Mucosa of rectum (tissue), 2 donors: Measurements from ENCODE around the gene MED13L.

Experiments used
- H3K27ac ChIP-seq, 2 donors: one replicate each; pipeline ENCODE4 v1.7.0; 2013; ENCODE audit warnings: inconsistent platforms in 2 of 2, low read depth in 2 of 2, low read length in 2 of 2
- H3K27me3 ChIP-seq, 2 donors: one replicate each; pipeline ENCODE4 v1.7.0; 2013; ENCODE audit warnings: low read length in 2 of 2; ENCODE audit not compliant: control insufficient read depth in 2 of 2, insufficient read depth in 2 of 2
- H3K36me3 ChIP-seq, 2 donors: one replicate each; pipeline ENCODE4 v1.7.0; 2013; ENCODE audit warnings: low read length in 2 of 2; ENCODE audit not compliant: control insufficient read depth in 2 of 2, insufficient read depth in 2 of 2
- H3K4me1 ChIP-seq, 2 donors: one replicate each; pipeline ENCODE4 v1.7.0; 2013; ENCODE audit warnings: low read length in 2 of 2, mild to moderate bottlenecking in 1 of 2; ENCODE audit not compliant: control insufficient read depth in 2 of 2, insufficient read depth in 2 of 2
- H3K4me3 ChIP-seq, 2 donors: one replicate each; pipeline ENCODE4 v1.7.0; 2013; ENCODE audit warnings: low read length in 2 of 2
- H3K9ac ChIP-seq, 2 donors: one replicate each; pipeline ENCODE4 v1.7.0; 2013; ENCODE audit warnings: low read length in 2 of 2, low read depth in 1 of 2, mild to moderate bottlenecking in 1 of 2
- H3K9me3 ChIP-seq, 2 donors: one replicate each; pipeline ENCODE4 v1.7.0; 2013; ENCODE audit warnings: low read length in 2 of 2; ENCODE audit not compliant: control insufficient read depth in 2 of 2
- donor health status: healthy.
- donor health status: Normal muscosa, but diverticular disease.

MED13L gene

DNA sequence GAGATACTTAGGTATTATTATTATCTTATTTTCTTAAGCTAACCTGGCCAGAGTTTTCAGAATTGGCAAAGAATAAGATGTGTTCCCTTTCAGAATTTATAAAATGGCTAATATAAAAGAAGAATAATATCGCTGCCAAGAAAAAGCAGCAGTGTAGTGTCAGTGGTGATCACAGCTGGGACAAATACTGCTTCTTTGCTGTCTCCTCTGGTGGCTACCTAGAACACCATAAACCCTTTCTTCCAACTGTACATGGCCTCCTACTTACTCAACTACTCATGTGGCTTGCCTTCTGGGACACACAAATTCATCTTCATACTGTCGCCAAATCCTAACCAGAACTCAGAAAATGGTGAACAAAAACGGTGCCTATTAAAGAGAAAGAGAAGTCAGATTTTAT, 72.7 kb downstream of the MED13L start:
- Histone ChIP-seq H3K4me3 (no peak overlapping the region), H3K4me1 (peaks cover 0 to 2% of the 10 kb centered on the region in 2 donors), H3K9ac (no peak overlapping the region), H3K27ac (no peak overlapping the region), H3K9me3 (no peaks in the 10 kb centered on the region), H3K36me3 (peaks cover 0 to 2% of the 10 kb centered on the region in 2 donors), H3K27me3 (no peaks in the 10 kb centered on the region)

DNA sequence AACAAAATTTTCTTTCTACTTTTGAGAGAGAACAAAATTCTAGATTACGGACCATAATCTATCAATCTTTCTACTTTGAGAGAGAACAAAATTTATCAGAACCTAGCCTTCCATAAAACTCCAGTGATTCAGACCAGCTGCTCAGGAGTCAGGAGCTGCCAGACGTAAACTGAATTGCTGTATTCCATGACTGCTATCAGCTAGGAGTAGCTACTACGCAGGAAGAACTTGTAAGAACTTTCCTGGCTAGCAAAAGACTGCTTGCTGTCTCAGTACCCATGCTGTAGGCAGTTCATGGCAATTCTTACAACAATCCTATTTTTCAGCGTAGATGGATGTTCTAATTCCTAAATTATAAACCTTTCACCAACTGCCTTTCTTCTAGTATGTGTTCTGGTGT, 73.3 kb downstream of the MED13L start:
- H3K4me3 ChIP-seq, result no peak overlapping the region
- H3K9me3 ChIP-seq, result no peaks in the 10 kb centered on the region
- no peak overlapping the region for H3K9ac ChIP-seq
- H3K36me3 ChIP-seq, result peaks cover 0 to 2% of the 10 kb centered on the region in 2 donors
- H3K4me1 ChIP-seq, result peaks cover 0 to 2% of the 10 kb centered on the region in 2 donors
- H3K27me3 ChIP-seq, result no peaks in the 10 kb centered on the region
- no peak overlapping the region for H3K27ac ChIP-seq

GRCh38 chr12:116202940-116203339, 74.6 kb downstream of the MED13L start:
- H3K27me3 ChIP-seq, result no peaks in the 10 kb centered on the region
- peaks cover 0 to 2% of the 10 kb centered on the region in 2 donors for H3K36me3 ChIP-seq
- H3K4me1 ChIP-seq, result peaks cover 0 to 2% of the 10 kb centered on the region in 2 donors
- no peaks in the 10 kb centered on the region for H3K9me3 ChIP-seq
- H3K4me3 ChIP-seq, result no peak overlapping the region
- H3K9ac ChIP-seq, result no peak overlapping the region
- H3K27ac ChIP-seq, result no peak overlapping the region

- H3K9me3 ChIP-seq, result no peaks in the 10 kb centered on the region
- H3K27me3 ChIP-seq, result no peaks in the 10 kb centered on the region
- H3K27ac ChIP-seq, result no peak overlapping the region
- no peak overlapping the region for H3K4me3 ChIP-seq
- H3K4me1 ChIP-seq, result peaks cover 0 to 2% of the 10 kb centered on the region in 2 donors
- H3K36me3 ChIP-seq, result peaks cover 0 to 2% of the 10 kb centered on the region in 2 donors
- H3K9ac ChIP-seq, result no peak overlapping the region
Observed at GRCh38 chr12:116202433-116202832, 75.1 kb downstream of the MED13L start.

DNA sequence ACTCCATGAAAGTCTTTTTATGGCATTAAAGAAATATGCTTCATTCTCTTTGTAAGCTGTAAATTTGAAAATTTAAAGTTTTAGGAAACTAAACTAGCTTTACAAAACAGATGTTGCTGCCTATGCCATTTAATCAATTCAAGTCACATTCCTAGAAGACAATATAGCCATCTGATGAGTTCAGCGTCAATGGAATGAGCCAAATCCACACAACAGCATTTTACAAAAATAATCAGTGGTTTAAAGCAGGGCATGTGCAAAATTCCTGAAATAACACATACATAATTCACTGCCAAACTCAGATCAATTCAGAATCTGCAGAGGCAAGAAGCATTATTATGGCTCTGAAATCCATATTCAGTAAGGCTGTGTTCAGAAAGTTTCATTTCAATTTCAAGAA, 75.6 kb downstream of the MED13L start:
- Histone ChIP-seq H3K36me3 (peaks cover 0 to 2% of the 10 kb centered on the region in 2 donors), H3K4me1 (peaks cover under 1 to 6% of the 10 kb centered on the region in 2 donors), H3K27me3 (no peaks in the 10 kb centered on the region), H3K27ac (no peak overlapping the region), H3K9me3 (no peaks in the 10 kb centered on the region), H3K9ac (no peak overlapping the region), H3K4me3 (no peak overlapping the region)

GRCh38 chr12:116201359-116201758, 76.1 kb downstream of the MED13L start:
- Histone ChIP-seq H3K9ac (no peak overlapping the region), H3K4me3 (no peak overlapping the region), H3K27ac (no peak overlapping the region), H3K36me3 (peaks cover 0 to 2% of the 10 kb centered on the region in 2 donors), H3K9me3 (no peaks in the 10 kb centered on the region), H3K4me1 (peaks cover 5 to 9% of the 10 kb centered on the region in 2 donors), H3K27me3 (no peaks in the 10 kb centered on the region)

GRCh38 chr12:116200812-116201211, 76.7 kb downstream of the MED13L start:
- peaks cover 0 to 2% of the 10 kb centered on the region in 2 donors for H3K36me3 ChIP-seq
- no peaks in the 10 kb centered on the region for H3K9me3 ChIP-seq
- no peak overlapping the region for H3K4me3 ChIP-seq
- H3K27ac ChIP-seq, result no peak overlapping the region
- H3K4me1 ChIP-seq, result peaks cover 7 to 12% of the 10 kb centered on the region in 2 donors
- H3K9ac ChIP-seq, result no peak overlapping the region
- no peaks in the 10 kb centered on the region for H3K27me3 ChIP-seq

- H3K9ac ChIP-seq, result no peak overlapping the region
- no peak overlapping the region for H3K4me3 ChIP-seq
- peaks cover 7 to 12% of the 10 kb centered on the region in 2 donors for H3K4me1 ChIP-seq
- no peaks in the 10 kb centered on the region for H3K9me3 ChIP-seq
- no peaks in the 10 kb centered on the region for H3K27me3 ChIP-seq
- H3K36me3 ChIP-seq, result no peaks in the 10 kb centered on the region
- H3K27ac ChIP-seq, result no peak overlapping the region
Observed at GRCh38 chr12:116199160-116199706, 78.3 kb downstream of the MED13L start.

DNA sequence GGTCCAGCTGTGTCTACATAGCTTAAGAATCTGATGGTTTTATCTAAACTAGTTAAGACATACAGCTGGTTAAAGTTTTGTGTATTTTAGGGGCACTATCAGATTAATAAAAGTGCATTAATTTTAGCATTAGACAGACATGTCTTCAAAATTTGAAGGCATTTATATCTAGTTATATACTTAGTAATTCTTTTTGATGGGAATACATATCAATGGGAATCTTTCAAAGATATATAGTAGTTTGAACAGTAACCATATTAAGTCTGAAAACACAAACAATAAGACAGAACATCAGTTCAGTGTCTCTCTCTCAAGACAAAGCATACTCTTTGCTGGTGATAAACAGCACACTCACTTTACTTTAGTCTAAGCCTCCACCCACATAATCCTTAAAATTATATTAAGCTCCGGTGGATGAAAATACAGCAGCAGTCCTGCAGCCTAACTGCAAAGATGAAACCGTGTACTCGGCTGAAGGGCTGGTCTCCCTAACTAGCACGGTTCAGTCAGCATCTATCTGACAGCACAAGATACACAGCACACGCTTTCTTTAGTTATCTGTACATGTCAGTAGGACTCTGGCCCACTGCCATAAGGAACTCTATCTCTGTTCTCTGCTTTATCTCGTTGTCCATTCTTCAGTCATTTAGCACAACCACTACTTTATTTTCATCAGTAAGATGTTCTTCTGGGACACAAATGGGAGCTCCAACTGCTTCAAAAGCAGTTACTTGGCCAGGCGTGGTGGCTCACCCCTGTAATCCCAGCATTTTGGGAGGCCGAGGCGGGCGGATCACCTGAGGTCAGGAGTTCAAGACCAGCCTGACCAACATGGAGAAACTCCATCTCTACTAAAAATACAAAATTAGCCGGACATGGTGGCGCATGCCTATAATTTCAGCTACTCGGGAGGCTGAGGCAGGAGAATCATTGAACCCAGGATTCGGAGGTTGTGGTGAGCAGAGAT, 80.5 kb downstream of the MED13L start:
- H3K36me3 ChIP-seq, result no peaks in the 10 kb centered on the region
- H3K4me1 ChIP-seq, result peaks cover 7 to 12% of the 10 kb centered on the region in 2 donors
- no peak overlapping the region for H3K4me3 ChIP-seq
- H3K9ac ChIP-seq, result no peak overlapping the region
- H3K9me3 ChIP-seq, result no peaks in the 10 kb centered on the region
- no peak overlapping the region for H3K27ac ChIP-seq
- no peaks in the 10 kb centered on the region for H3K27me3 ChIP-seq

DNA sequence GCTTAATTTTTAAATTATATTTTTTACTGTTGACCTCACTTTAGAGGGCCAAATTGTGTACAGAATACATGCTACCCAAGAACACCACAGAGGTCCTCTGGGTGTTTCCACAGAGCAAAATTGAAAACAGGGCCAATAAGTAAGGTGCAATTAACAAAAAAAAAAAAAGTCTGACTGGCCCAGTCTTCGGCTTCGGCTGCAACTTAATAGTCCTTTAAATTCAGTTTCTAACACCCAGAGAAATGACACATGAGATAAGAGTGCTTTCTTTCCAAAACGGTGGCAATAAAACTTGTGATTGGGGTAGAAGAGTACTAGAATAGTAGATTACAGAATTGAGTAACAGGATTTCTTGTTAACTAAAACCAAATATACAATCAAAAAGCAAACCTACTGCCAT, 81.3 kb downstream of the MED13L start:
- Histone ChIP-seq H3K4me3 (no peak overlapping the region), H3K27ac (no peak overlapping the region), H3K27me3 (no peaks in the 10 kb centered on the region), H3K9ac (no peak overlapping the region), H3K4me1 (peaks cover 7 to 12% of the 10 kb centered on the region in 2 donors), H3K36me3 (no peaks in the 10 kb centered on the region), H3K9me3 (no peaks in the 10 kb centered on the region)
